H1 (cell line): ENCODE data around the gene FDXACB1. TPM values are rescaled to one million over a fixed set of nuclear protein-coding genes. Genes with fewer than 3 reads are reported as not detected.

Experiments used
- CTCF ChIA-PET: fragments of 300-600 bp; sonication (Branson Sonifier 250); formaldehyde crosslinking; loops from one replicate; lab custom pipeline; 2021; ENCODE audit not compliant: partially characterized antibody; lab: Charles Lee
- POLR2A ChIA-PET: fragments of 300-600 bp; sonication (Branson Sonifier 250); formaldehyde crosslinking; loops from one replicate; lab custom pipeline; 2021; ENCODE audit warnings: inconsistent platforms; ENCODE audit not compliant: partially characterized antibody; lab: Charles Lee
- DNase-seq, 2 experiments: peaks; one replicate each; pipeline versions ENCODE4 v3.0.0 to v3.0.0-alpha.2; 2010 to 2022; ENCODE audit warnings: low spot score in 2 of 2, low read depth in 1 of 2, mixed read lengths in 1 of 2
- FAIRE-seq: peaks from 2 replicates; lab custom pipeline; 2011; peaks lifted over from hg19 to GRCh38; lab: Jason Lieb, UNC
- H2AFZ ChIP-seq: 2 replicates; pipeline ENCODE4 v1.8.1; 2012; ENCODE audit warnings: low read length, inconsistent platforms
- H2AK5ac ChIP-seq: 2 replicates; pipeline ENCODE4 v1.6.1; 2013; ENCODE audit warnings: low read depth, low read length
- H2BK120ac ChIP-seq: replicated peaks from 2 replicates; pipeline ENCODE3; 2013; ENCODE audit warnings: low read depth, low read length, inconsistent platforms
- H2BK12ac ChIP-seq: 2 replicates; pipeline ENCODE4 v1.6.1; 2013; ENCODE audit warnings: low read depth, low read length
- H2BK15ac ChIP-seq: 2 replicates; pipeline ENCODE4 v1.6.1; 2013; ENCODE audit warnings: low read length
- H2BK20ac ChIP-seq: 2 replicates; pipeline ENCODE4 v1.6.1; 2013; ENCODE audit warnings: low read length
- H2BK5ac ChIP-seq: 2 replicates; pipeline ENCODE4 v1.6.1; 2013; ENCODE audit warnings: low read depth, low read length
- H3K14ac ChIP-seq: 2 replicates; pipeline ENCODE4 v1.6.1; 2013; ENCODE audit warnings: inconsistent platforms; ENCODE audit not compliant: insufficient read length
- H3K18ac ChIP-seq: 2 replicates; pipeline ENCODE4 v1.6.1; 2013; ENCODE audit warnings: low read length; ENCODE audit errors: extremely low read depth
- H3K23ac ChIP-seq: 2 replicates; pipeline ENCODE4 v1.6.1; 2013; ENCODE audit warnings: inconsistent platforms; ENCODE audit not compliant: insufficient read length
- H3K23me2 ChIP-seq: 2 replicates; pipeline ENCODE4 v1.6.1; 2013; ENCODE audit warnings: low read depth, low read length
- H3K27ac ChIP-seq: 2 replicates; pipeline ENCODE4 v1.6.1; 2011; ENCODE audit warnings: low read depth, low read length, inconsistent platforms
- H3K27me3 ChIP-seq, 4 experiments: replicated peaks in 1 of 4; 1 replicate in 1 of 4; 2 replicates in 3 of 4; pipeline versions ENCODE4 v1.6.1 to v1.8.1; 2011 to 2013; ENCODE audit warnings: low read length in 3 of 4, mild to moderate bottlenecking in 3 of 4, inconsistent platforms in 2 of 4, mixed read lengths in 2 of 4, moderate library complexity in 1 of 4; ENCODE audit not compliant: control insufficient read depth in 3 of 4, insufficient read depth in 3 of 4; ENCODE audit errors: extremely low read depth in 1 of 4
- H3K36me3 ChIP-seq, 4 experiments: 2 replicates each; pipeline versions ENCODE4 v1.6.1 to v1.8.1; 2011 to 2013; ENCODE audit warnings: mild to moderate bottlenecking in 4 of 4, low read length in 3 of 4, moderate library complexity in 2 of 4, control low read depth in 1 of 4, inconsistent platforms in 1 of 4; ENCODE audit not compliant: insufficient read depth in 4 of 4, control insufficient read depth in 2 of 4
- H3K4ac ChIP-seq: replicated peaks from 2 replicates; pipeline ENCODE3; 2013; ENCODE audit warnings: low read length, low read depth, mixed read lengths, inconsistent platforms; ENCODE audit not compliant: insufficient read length
- H3K4me1 ChIP-seq, 4 experiments: replicated peaks in 1 of 4; 1 replicate in 1 of 4; 2 replicates in 3 of 4; pipeline versions ENCODE4 v1.6.1 to v1.8.1; 2011 to 2013; ENCODE audit warnings: low read length in 3 of 4, inconsistent platforms in 2 of 4, mixed read lengths in 1 of 4; ENCODE audit not compliant: insufficient read depth in 4 of 4, control insufficient read depth in 3 of 4
- H3K4me2 ChIP-seq, 2 experiments: 2 replicates each; pipeline versions ENCODE4 v1.6.1 to v1.8.1; 2011 to 2013; ENCODE audit warnings: low read depth in 2 of 2, low read length in 2 of 2, control low read depth in 1 of 2, inconsistent platforms in 1 of 2, mild to moderate bottlenecking in 1 of 2; ENCODE audit not compliant: insufficient read depth in 1 of 2
- H3K4me3 ChIP-seq, 4 experiments: fragments of 200-600, 300-600 bp in 1 of 4; sonication (generic), shearing (Covaris generic), sonication (Bioruptor Twin) in 1 of 4; 2 replicates each; pipeline versions ENCODE4 v1.5.1 to v1.8.1; 2011 to 2016; ENCODE audit warnings: low read length in 4 of 4, low read depth in 3 of 4, control low read depth in 2 of 4, inconsistent platforms in 2 of 4, mild to moderate bottlenecking in 2 of 4, mixed read lengths in 1 of 4, moderate library complexity in 1 of 4; ENCODE audit not compliant: insufficient read depth in 2 of 4; ENCODE audit errors: extremely low read depth in 1 of 4
- H3K56ac ChIP-seq: replicated peaks from 2 replicates; pipeline ENCODE3; 2013; ENCODE audit warnings: low read depth, mild to moderate bottlenecking, mixed read lengths, low read length, inconsistent platforms; ENCODE audit not compliant: insufficient read length
- H3K79me1 ChIP-seq: 2 replicates; pipeline ENCODE4 v1.6.1; 2013; ENCODE audit warnings: low read depth, low read length, control low read depth
- H3K79me2 ChIP-seq, 2 experiments: 2 replicates each; pipeline versions ENCODE4 v1.6.1 to v1.8.1; 2012 to 2013; ENCODE audit warnings: low read length in 2 of 2, mild to moderate bottlenecking in 2 of 2, inconsistent platforms in 1 of 2; ENCODE audit not compliant: insufficient read depth in 2 of 2, control insufficient read depth in 1 of 2
- H3K9ac ChIP-seq, 4 experiments: replicated peaks in 1 of 4; 1 replicate in 1 of 4; 2 replicates in 3 of 4; pipeline versions ENCODE4 v1.6.1 to v1.8.1; 2011 to 2013; ENCODE audit warnings: low read depth in 3 of 4, low read length in 3 of 4, control low read depth in 2 of 4, mild to moderate bottlenecking in 2 of 4, moderate library complexity in 2 of 4, inconsistent platforms in 1 of 4; ENCODE audit errors: extremely low read depth in 1 of 4
- H3K9me3 ChIP-seq, 2 experiments: 2 replicates each; pipeline versions ENCODE4 v1.6.1 to v1.8.1; 2012 to 2013; ENCODE audit warnings: mild to moderate bottlenecking in 2 of 2, moderate library complexity in 2 of 2, control low read depth in 1 of 2, inconsistent platforms in 1 of 2, low read depth in 1 of 2, low read length in 1 of 2, mixed read lengths in 1 of 2; ENCODE audit not compliant: insufficient read depth in 2 of 2
- H4K20me1 ChIP-seq, 2 experiments: replicated peaks in 1 of 2; 2 replicates each; pipeline versions ENCODE3 to v1.8.1; 2011 to 2013; ENCODE audit warnings: inconsistent platforms in 2 of 2, low read length in 2 of 2, mild to moderate bottlenecking in 1 of 2; ENCODE audit not compliant: insufficient read depth in 2 of 2, control insufficient read depth in 1 of 2
- H4K5ac ChIP-seq: 2 replicates; pipeline ENCODE4 v1.6.1; 2013; ENCODE audit warnings: low read length, low read depth, mixed read lengths, inconsistent platforms; ENCODE audit not compliant: insufficient read length
- H4K8ac ChIP-seq: 2 replicates; pipeline ENCODE4 v1.8.0; 2013; ENCODE audit warnings: mild to moderate bottlenecking, moderate library complexity, low read length, inconsistent platforms; ENCODE audit not compliant: insufficient read depth; ENCODE audit errors: extremely low read depth
- H4K91ac ChIP-seq: replicated peaks from 2 replicates; pipeline ENCODE3; 2013; ENCODE audit warnings: low read length, mixed read lengths, inconsistent platforms; ENCODE audit not compliant: insufficient read length
- JUND ChIP-seq: IDR thresholded peaks from 2 replicates; pipeline ENCODE4 v1.6.1; 2011; ENCODE audit warnings: mild to moderate bottlenecking, improper control_type of control experiment, low read length
- MAFK ChIP-seq: IDR thresholded peaks from 2 replicates; pipeline ENCODE4 v1.6.1; 2012; ENCODE audit warnings: low read depth, mild to moderate bottlenecking, improper control_type of control experiment, low read length
- WGBS, 2 experiments: shearing (Covaris generic) in 1 of 2; methylation state at CpG; one replicate each; pipeline versions ENCODE4 v1.1.6 to v1.1.7; 2013 to 2015; ENCODE audit warnings: low lambda C conversion rate in 2 of 2, mixed read lengths in 2 of 2, inconsistent platforms in 1 of 2, low coverage in 1 of 2, missing lambda C conversion rate in 1 of 2; ENCODE audit not compliant: insufficient replicate concordance in 2 of 2, insufficient coverage in 1 of 2, insufficient read length in 1 of 2; ENCODE audit errors: extremely low coverage in 1 of 2, missing lambda C conversion rate in 1 of 2; 5-methylcytosine and 5-hydroxymethylcytosine counted together
- polyA plus RNA-seq, 7 experiments: library from polyadenylated mRNA; depleted of rRNA in 3 of 7; stranded (reverse) in 5 of 7; unstranded in 2 of 7; fragments of >200 nt in 5 of 7; fragments of 200-250 nt in 2 of 7; gene quantifications; 1 replicate in 5 of 7; 2 replicates in 1 of 7; 4 replicates in 1 of 7; pipeline versions ENCODE4 v1.2.1 to v1.2.3, GENCODE V29; 2011 to 2013; ENCODE audit warnings: missing spikeins in 2 of 7, mixed read lengths in 2 of 7
- total RNA-seq: library from RNA; stranded (reverse); fragmentation: NEBNext Ultra II Directional; extraction: Animal tissue kit (Norgen Biotek cat#: 25700); gene quantifications from 2 replicates; pipeline ENCODE4 v1.2.1, GENCODE V29; 2021
- TF ChIP-seq, protein P1 (sequence below): IDR thresholded peaks from 2 replicates; pipeline ENCODE4 v1.6.1; 2012; ENCODE audit warnings: low read length, inconsistent platforms

Gene FDXACB1
- total and polyA plus RNA-seq, 2 of the 8 experiments (the other 6 are each of a cell fraction or from before 2014, with no cell fraction given): 1.4 to 2.3 TPM

DNA sequence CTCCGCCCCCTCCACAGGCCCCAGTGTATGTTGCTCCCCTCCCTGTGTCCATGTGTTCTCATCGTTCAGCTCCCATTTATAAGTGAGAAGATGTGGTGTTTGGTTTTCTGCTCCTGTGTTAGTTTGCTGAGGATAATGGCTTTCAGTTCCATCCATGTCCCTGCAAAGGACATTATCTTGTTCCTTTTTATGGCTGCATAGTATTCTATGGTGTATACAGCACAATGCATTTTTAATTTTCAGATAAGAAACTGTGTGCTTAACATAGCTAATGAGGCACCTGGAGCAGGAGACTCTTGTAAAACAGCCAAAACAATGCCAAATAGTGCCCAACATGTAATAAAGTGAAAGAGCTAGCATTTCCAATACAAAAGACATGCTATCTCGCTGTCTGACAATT, 29.3 kb downstream of the FDXACB1 start:
- H2BK15ac ChIP-seq: no peak overlapping the region

More for the DNA sequence above, 29.3 kb downstream of the FDXACB1 start:
- Histone ChIP-seq H3K18ac (no peak overlapping the region), H2BK20ac (no peak overlapping the region), H3K4me2 (no peak overlapping the region), H3K9ac (no peak overlapping the region), H3K23me2 (no peaks in the 10 kb centered on the region), H2BK5ac (no peak overlapping the region), H4K8ac (no peak overlapping the region), H2BK12ac (no peak overlapping the region), H3K36me3 (peaks cover 0 to under 1% (median 0%) of the 10 kb centered on the region in 4 experiments; a peak in 1 of 8 replicates), H3K56ac (no peak overlapping the region), H3K14ac (no peak overlapping the region), H3K23ac (no peak overlapping the region), H3K79me2 (no peaks in the 10 kb centered on the region), H3K4me1 (no peaks in the 10 kb centered on the region; a peak in 1 of 7 replicates), H4K91ac (no peak overlapping the region), H3K27ac (no peak overlapping the region), H3K79me1 (no peaks in the 10 kb centered on the region), H3K4me3 (no peak overlapping the region), H3K27me3 (no peaks in the 10 kb centered on the region), H2AFZ (no peak overlapping the region), H3K9me3 (no peaks in the 10 kb centered on the region), H4K20me1 (no peaks in the 10 kb centered on the region), H3K4ac (no peak overlapping the region), H2AK5ac (no peak overlapping the region), H4K5ac (no peak overlapping the region), H2BK120ac (no peak overlapping the region)
- CTCF ChIA-PET: interaction anchor here (1.0 to 2.1 kb wide), 4 partner anchors 10 to 248 kb away, joined by 3 to 5 read pairs (median 3); no protein-coding TSS in a partner anchor
- TF ChIP-seq JUND (no peak), MAFK (no peak)
- TF ChIP-seq, protein P1, sequence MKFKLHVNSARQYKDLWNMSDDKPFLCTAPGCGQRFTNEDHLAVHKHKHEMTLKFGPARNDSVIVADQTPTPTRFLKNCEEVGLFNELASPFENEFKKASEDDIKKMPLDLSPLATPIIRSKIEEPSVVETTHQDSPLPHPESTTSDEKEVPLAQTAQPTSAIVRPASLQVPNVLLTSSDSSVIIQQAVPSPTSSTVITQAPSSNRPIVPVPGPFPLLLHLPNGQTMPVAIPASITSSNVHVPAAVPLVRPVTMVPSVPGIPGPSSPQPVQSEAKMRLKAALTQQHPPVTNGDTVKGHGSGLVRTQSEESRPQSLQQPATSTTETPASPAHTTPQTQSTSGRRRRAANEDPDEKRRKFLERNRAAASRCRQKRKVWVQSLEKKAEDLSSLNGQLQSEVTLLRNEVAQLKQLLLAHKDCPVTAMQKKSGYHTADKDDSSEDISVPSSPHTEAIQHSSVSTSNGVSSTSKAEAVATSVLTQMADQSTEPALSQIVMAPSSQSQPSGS: no peak
- no peak for DNase-seq
- WGBS, 2 experiments: 87% methylated on average over 2 of the region's 3 CpGs; no CpG with 5 or more reads in 1 of the 2 experiments
- POLR2A ChIA-PET: no interaction called here
- no peak for FAIRE-seq
